Stimulated activated CD4-positive, alpha-beta T cell treated with anti-CD3 and anti-CD28 coated beads, Interleukin-4, amount 100 ng/mL, for 4 hours (primary cell): Measurements from ENCODE around the gene ALG8.
"Not testable (repeated sequence)": the region's sequence is repeated elsewhere in the genome, so short reads cannot be mapped to it uniquely, and the experiment has no call there.

Source experiments
- DNase-seq, 2 experiments: peaks; one replicate each; pipeline ENCODE4 v3.0.0-alpha.2; 2020

ALG8 gene

GRCh38 chr11:78139422-78140391, at the start of gene ALG8:
Gene ALG8, minus strand, starts transcription at chr11:78139626. Its CDS starts 38 bp downstream, at chr11:78139588.
- DNase-seq: peak; percentile 96 to 97

DNA sequence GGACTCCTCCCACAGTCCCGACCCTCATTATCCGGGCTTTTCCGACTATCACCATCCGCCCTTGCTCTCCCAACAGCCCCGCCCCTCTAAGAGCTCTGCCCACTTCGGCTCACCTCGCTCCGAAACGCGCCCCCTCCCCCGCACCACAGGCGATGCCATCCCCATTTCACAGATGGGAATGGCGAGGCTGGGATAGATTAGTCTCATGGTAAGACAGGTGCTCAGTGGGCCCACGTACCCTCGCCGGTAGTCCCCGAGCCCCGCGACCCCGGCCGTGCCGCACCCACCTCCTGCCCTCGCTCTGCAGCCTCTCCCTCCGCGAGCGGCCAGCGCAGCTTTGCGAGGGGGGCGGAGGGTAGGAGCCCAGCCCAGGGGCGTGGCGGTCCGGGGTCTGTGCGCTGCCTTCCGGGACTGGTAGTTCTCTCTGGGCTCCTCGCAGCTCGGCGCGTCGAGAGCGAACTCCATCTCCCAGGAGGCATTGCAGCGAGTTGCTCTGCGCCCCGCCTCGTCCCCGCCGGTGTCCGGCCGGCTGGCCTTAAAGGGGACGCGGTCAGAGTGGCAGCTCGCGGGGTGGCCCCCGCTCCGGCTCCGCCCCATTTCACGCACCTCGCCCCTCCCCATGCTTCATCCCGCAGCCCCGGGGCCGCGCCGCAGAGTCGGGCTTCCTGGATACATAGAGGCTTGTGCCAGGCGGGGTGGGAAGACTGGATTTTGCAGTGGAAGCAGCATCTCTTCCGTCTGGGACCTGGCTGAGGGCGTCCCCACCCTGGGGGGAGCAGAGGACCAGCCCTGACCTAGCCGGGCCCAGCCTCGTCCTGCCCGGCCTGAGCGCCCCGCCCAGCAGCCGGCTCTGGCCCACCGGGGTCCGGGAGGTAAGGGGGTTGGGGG, 49.1 kb upstream of the ALG8 start, which contains the start of the genes KCTD21 and USP35:
Gene KCTD21, minus strand, starts transcription at position 341 of the 888 bp plus-strand sequence. CDS start 14,072 bp downstream, outside the sequence.
Gene USP35, plus strand, starts transcription at position 634 of the 888 bp plus-strand sequence. CDS start 7,327 bp downstream, outside the sequence.
- peak; percentile 89 to 90 for DNase-seq

- DNase-seq: peak; percentile 65 to 91
Measured at GRCh38 chr11:78187366-78188285, 48.2 kb upstream of the ALG8 start.

GRCh38 chr11:78181185-78181584, 41.8 kb upstream of the ALG8 start:
- DNase-seq: no peak

DNA sequence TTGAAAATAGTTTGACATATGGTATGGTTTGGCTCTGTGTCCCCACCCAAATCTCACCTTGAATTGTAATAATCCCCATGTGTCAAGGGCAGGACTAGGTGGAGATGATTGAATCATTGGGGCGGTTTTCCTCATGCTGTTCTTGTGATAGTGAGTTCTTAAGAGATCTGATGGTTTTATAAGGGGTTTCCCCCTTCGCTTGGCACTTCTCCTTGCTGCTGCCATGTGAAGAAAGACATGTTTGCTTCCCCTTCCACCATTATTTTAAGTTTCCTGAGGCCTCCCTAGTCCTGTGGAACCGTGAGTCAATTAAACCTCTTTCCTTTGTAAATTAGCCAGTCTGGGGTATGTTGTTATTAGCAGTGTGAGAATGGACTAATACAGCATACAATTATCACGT, 41.3 kb upstream of the ALG8 start:
- DNase-seq: no peak

DNA sequence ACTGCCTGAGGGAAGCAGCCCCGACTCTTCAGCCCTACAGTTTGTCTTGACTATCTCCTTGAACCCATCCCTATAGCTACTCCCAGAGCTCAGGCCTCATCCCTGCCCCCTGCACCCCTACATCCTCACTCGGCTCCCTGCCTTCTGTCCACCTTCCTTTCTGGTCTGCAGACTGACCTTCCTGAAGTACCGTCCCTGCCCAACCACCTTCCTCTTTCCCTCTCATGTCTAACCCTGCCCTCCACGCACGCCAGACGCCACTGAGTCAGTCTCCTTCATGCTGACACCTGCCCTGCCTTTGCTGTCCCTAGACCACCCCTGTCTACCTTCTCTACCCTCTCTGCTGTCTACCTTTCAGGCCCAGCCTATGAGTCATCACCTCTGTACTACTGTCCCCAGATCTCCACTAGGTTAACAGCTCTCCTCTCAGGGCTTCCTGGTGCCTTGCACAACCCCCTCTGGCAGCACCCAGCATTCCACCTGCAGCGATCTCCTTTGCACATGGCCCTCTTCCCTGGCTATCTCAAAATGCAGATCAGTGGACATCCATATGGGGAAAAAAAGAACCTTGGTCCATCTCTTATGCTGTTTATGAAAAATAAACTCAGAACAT, 40.1 kb upstream of the ALG8 start:
- DNase-seq: no peak

- no peak for DNase-seq
Measured at GRCh38 chr11:78177216-78177615, 37.8 kb upstream of the ALG8 start.

GRCh38 chr11:78176605-78177141, 37.2 kb upstream of the ALG8 start:
- DNase-seq: no peak

DNA sequence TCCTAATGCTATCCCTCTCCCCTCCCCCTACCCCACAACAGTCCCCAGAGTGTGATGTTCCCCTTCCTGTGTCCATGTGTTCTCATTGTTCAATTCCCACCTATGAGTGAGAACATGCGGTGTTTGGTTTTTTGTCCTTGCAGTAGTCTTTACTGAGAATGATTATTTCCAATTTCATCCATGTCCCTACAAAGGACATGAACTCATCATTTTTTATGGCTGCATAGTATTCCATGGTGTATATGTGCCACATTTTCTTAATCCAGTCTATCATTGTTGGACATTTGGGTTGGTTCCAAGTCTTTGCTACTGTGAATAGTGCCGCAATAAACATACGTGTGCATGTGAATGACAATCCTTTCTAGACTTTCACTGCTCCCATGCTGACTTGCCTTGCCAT, 36.4 kb upstream of the ALG8 start:
- not testable (repeated sequence) for DNase-seq

DNA sequence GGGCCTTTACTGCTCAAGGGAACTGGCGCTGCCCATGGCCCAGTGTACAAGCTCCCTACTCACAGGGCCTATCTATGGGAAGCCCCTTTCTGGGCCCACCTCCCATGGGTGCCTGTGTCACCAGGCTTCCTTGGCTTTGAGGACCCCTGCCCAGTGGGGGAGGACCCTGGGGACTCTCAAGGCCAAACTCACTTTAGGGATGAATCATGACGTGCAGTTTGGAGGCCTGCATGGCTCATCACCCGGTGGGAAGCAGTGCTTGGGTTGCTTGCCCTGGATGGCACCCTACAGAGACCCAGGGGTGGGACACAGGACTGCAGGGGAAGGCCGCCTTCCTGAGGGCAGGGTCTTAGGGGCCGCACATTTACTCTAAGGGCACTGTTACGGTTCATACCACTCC, 32.5 kb upstream of the ALG8 start:
- no peak for DNase-seq

GRCh38 chr11:78170874-78171549, 31.6 kb upstream of the ALG8 start:
- no peak for DNase-seq

DNA sequence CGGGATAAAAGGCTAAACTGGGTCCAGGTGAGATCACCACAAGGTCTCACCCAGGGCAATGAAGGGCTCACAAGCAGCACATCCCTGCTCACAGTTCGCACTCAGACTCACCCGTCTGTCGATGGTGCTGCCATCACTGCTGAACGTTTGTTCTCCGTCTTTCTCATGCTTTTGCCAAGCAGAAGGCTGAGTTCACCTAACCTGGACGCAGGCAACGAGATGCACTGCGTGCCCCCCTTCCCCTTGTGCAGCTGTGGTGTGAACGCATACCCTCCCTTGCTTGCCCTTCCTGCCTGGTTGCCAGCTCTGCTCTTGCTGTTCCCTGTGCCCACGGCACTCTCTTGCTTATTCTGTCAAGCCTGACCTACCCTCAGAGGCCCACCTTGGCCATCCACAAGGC, 31.0 kb upstream of the ALG8 start:
- DNase-seq: no peak

DNA sequence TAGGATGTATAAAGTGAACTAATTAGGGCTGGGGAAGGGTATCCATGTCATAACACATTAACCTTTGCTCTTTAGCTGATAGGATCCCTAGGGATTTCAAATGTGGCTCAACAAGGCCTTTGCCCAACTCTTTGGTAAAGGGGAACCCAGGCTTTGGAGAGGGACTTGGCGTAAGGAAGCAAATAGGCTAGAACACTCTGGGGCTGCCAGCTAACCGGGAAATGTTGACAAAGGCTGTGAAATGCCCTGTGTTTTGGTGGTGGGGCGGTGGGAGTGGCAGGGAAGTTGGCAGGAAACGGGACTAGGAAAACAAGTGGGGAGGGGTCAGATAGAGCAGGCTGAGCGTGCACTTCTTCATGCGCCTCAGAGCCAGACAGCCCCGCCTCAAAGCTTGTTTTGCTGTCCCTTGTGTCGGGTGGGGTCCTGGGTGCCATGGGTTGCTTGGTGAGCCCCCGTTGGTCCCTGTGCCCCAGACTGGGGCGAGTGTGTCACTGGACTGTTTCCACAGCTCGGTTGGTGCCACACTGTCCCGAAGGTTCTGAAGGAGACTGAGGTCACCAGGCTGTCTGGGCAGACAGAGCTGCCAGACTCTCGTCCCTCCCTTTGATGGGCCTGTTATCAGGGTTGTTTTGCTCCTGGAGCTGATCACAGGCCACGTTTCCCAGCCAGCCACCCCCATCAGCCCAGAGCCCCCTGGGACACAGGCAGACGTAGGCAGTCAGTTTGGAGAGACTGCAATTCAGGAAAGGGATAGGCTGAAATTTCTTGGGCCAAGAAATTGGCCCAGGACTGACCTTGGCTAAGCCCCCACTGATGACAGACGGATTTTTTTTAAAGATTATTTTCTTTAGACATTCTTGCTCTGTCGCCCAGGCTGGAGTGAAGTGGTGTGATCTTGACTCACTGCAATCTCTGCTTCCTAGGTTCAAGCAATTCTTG, 29.4 kb upstream of the ALG8 start:
- no peak for DNase-seq

- no peak for DNase-seq
Measured at GRCh38 chr11:78166855-78167469, 27.5 kb upstream of the ALG8 start.

DNA sequence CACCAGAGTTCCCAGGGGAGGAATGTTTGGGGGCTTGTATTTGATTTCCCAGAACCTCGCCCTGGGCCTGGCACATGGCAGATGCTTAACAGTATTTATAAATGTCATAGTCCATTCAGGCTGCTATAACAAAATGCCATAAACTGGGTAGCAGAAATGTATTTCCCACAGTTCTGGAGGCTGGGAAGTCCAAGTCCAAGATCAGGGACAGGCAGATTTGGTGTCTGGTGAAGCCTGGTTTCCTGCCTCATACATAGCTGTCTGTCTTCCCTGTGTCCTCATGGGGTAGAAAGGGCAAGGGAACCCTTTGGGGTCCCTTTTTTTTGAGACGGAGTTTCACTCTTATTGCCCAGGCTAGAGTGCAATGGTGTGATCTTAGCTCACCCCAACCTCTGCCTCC, 25.0 kb upstream of the ALG8 start:
- no peak for DNase-seq

- no peak for DNase-seq
Measured at GRCh38 chr11:78163828-78164227, 24.4 kb upstream of the ALG8 start.

DNA sequence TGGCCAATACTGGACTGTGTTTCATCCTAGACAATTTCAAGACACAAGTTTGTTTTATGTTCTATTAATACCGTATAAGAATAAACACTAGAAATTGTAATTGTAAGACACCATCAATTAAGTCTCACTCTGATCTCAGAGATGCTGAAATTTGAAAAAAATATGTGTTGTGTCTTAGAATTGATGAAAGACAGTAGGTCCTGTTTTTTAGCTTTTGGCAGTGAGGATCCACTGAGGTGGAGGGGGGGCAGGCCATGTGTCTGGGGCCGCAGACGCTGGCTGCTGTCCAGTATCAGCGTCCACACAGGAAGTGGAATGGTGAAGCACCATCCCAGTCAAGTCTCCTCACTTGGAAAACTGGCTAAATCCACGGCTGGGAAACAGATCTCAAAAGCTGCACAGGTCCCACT, 22.5 kb upstream of the ALG8 start:
- no peak for DNase-seq

GRCh38 chr11:78161346-78161745, 21.9 kb upstream of the ALG8 start:
- no peak for DNase-seq

DNA sequence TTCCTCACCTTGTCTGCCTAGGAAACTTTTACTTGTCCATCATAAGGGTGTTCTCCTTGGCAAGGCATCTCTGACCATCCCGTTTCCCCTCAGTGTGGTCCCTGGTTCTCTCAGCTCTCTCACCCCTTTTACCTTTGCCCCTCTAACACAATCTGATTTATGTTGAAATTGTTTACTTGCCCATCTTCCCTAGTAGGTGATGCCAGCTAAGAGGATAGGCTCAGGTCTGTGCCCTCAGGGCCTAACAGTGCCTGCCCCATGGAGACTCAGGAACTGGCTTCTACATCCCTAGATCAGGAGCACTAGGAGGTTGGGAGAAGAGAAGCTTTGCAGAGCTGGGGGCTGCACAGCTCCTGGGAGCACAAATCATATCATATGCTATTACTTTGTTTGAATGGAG, 21.1 kb upstream of the ALG8 start:
- DNase-seq: no peak
